SH-SY5Y (cell line): Measurements from ENCODE around the gene PRTG.

Experiments used
- GATA2 ChIP-seq: IDR thresholded peaks from 2 replicates; pipeline ENCODE4 v1.6.1; 2011; ENCODE audit warnings: mild to moderate bottlenecking, low read depth, low read length
- GATA3 ChIP-seq: IDR thresholded peaks from 2 replicates; pipeline ENCODE4 v1.6.1; 2011; ENCODE audit warnings: low read depth, mild to moderate bottlenecking, low read length, moderate library complexity

- no peak for TF ChIP-seq GATA3
- TF ChIP-seq GATA2 = no peak
These were observed 15.6 kb upstream of the PRTG start for GRCh38 chr15:55758580-55758986.
